Astrocyte of the spinal cord (primary cell): ENCODE data around the gene ARID5A.

Source experiments
- DNase-seq: peaks from one replicate; pipeline ENCODE4 v3.0.0; 2011; ENCODE audit warnings: low read depth, low spot score
- H3K4me3 ChIP-seq: 2 replicates; pipeline ENCODE4 v1.5.1; 2011; ENCODE audit warnings: low read depth, mild to moderate bottlenecking, low read length, moderate library complexity
- in situ Hi-C: cut with HindIII; loops from 2 replicates; pipeline ENCODE4 v1.10.0; 2017; ENCODE audit warnings: low sequenced_read_pairs
- TF ChIP-seq, protein P1 (sequence below): IDR thresholded peaks from 2 replicates; pipeline ENCODE4 v1.5.1; 2012; ENCODE audit warnings: low read depth, mild to moderate bottlenecking, low read length, inconsistent platforms

ARID5A gene

GRCh38 chr2:96547731-96548171 lies 11.2 kb downstream of the ARID5A start:
- no peak overlapping the region for H3K4me3 ChIP-seq
- DNase-seq: peak; percentile 76
- in situ Hi-C loops: no loop called here
- TF ChIP-seq, protein P1, sequence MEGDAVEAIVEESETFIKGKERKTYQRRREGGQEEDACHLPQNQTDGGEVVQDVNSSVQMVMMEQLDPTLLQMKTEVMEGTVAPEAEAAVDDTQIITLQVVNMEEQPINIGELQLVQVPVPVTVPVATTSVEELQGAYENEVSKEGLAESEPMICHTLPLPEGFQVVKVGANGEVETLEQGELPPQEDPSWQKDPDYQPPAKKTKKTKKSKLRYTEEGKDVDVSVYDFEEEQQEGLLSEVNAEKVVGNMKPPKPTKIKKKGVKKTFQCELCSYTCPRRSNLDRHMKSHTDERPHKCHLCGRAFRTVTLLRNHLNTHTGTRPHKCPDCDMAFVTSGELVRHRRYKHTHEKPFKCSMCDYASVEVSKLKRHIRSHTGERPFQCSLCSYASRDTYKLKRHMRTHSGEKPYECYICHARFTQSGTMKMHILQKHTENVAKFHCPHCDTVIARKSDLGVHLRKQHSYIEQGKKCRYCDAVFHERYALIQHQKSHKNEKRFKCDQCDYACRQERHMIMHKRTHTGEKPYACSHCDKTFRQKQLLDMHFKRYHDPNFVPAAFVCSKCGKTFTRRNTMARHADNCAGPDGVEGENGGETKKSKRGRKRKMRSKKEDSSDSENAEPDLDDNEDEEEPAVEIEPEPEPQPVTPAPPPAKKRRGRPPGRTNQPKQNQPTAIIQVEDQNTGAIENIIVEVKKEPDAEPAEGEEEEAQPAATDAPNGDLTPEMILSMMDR: peak; percentile 20

DNA sequence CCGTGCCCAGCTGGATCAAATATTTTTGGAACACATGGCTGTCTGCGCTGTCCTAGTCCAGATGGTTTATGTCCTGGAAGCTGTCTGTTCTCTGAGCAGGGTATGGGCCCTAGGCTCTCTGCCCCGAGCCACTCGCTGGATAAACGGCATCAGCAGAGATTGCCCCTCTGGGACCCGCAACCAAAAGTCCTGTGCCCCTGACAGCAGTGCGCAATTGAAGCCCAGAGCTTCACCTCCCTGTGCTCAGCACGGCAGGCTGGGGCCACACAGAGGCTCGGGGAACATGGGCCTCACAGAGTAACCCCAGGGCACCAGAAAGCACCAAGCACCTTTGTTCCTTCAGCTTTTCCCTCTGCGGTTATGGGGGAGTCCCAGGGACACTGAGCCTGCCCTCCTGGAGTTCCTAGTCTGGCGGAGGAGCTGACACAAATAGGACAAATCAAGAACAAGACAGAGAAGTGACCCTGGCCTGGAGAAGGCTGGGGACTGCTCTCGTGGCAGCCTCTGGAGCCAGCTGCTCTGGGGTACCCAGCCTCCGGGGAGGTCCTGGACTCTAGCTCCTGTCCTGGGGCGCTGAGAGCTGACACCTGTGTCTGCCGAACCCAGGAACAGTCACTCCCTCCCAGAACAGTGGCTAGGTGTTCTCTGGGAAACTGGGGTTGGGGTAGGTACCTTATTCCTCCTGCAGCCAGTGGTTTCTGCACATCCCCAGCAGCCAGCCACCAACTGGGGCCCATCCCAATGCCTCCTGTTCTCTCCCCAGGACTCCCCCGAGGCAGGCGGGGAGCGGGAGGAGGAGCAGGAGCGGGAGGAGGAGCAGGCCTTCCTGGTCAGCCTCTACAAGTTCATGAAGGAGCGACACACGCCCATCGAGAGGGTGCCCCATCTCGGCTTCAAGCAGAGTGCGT lies 12.3 kb downstream of the ARID5A start:
- DNase-seq: no peak
- in situ Hi-C loops: no loop called here
- TF ChIP-seq, protein P1: no peak
- H3K4me3 ChIP-seq: no peak overlapping the region

GRCh38 chr2:96549466-96549785 lies 12.9 kb downstream of the ARID5A start:
- no peak for DNase-seq
- H3K4me3 ChIP-seq: no peak overlapping the region
- TF ChIP-seq, protein P1: no peak
- in situ Hi-C loops: no loop called here

- H3K4me3 ChIP-seq: no peak overlapping the region
- DNase-seq: no peak
- in situ Hi-C loops: loop anchor here (25.0 kb wide), 1 partner anchor 262 kb away; the partner anchor contains the start of gene CNNM3
- TF ChIP-seq, protein P1: peak; percentile 30
These were observed 13.6 kb downstream of the ARID5A start for GRCh38 chr2:96549967-96550786.

DNA sequence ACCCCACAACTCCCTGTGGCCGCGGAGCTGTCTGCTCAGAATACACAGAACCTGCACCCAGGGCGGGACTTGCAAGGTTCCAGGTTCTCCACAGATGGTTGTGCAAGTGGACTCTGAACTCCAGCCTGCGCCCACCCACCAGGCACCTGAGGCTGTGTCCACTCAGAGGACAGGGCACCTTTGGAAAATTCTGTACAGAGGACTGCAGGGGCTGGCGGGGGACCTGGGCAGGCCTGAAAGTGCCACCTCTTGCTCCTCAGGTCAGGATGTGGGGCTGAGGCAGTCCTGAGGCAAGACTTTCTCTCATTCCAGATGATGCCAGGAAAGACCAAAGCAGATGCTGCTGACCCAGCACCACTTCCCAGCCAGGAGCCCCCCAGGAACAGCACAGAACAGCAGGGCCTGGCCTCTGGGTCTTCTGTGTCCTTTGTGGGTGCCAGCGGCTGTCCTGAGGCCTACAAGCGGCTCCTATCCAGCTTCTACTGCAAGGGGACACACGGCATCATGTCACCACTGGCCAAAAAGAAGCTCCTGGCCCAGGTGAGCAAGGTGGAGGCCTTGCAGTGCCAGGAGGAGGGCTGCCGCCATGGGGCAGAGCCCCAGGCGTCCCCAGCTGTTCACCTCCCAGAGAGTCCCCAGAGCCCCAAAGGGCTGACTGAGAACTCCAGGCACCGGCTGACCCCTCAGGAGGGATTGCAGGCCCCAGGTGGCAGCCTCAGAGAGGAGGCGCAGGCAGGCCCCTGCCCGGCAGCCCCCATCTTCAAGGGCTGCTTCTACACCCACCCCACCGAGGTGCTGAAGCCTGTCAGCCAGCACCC lies 14.4 kb downstream of the ARID5A start:
- in situ Hi-C loops: loop anchor here (25.0 kb wide), 1 partner anchor 261 kb away; the partner anchor contains the start of gene CNNM3
- TF ChIP-seq, protein P1: no peak

More for the DNA sequence above, 14.4 kb downstream of the ARID5A start:
- H3K4me3 ChIP-seq: no peak overlapping the region
- peak; percentile 42 for DNase-seq
